B cell (primary cell): ENCODE data around the gene CYTH4. TPM values are rescaled to one million over a fixed set of nuclear protein-coding genes. Genes with fewer than 3 reads are reported as not detected.

Source experiments
- ATAC-seq: fragments of 200-7000 bp; cut with Tn5 transposase; one replicate; pipeline ENCODE4 v1.10.0; 2021; ENCODE audit warnings: low read depth, mild to moderate bottlenecking, moderate number of reproducible peaks, moderate library complexity
- CTCF ChIA-PET: fragments of 350-600 bp; sonication (Branson Sonifier 250); formaldehyde crosslinking; loops from one replicate; lab custom pipeline; 2021; ENCODE audit warnings: antibody characterized with exemption, inconsistent platforms; lab: Charles Lee
- POLR2A ChIA-PET: fragments of 350-600 bp; sonication (Branson Sonifier 250); formaldehyde crosslinking; loops from one replicate; lab custom pipeline; 2021; ENCODE audit warnings: antibody characterized with exemption; lab: Charles Lee
- DNase-seq: peaks from one replicate; pipeline ENCODE4 v3.0.0; 2013
- H2AFZ ChIP-seq: 2 replicates; pipeline ENCODE4 v1.6.1; 2012; ENCODE audit warnings: mild to moderate bottlenecking, low read depth, low read length; ENCODE audit not compliant: insufficient read depth, poor library complexity, severe bottlenecking
- H3K27ac ChIP-seq, 2 donors: 1 replicate in 1 of 2; 2 replicates in 1 of 2; pipeline ENCODE4 v1.5.1; 2012 to 2013; ENCODE audit warnings: low read length in 2 of 2, mild to moderate bottlenecking in 2 of 2, moderate library complexity in 1 of 2
- H3K27me3 ChIP-seq, 4 experiments: fragments of 200-600 bp in 1 of 4; sonication (generic) in 1 of 4; replicated peaks in 1 of 4; 1 replicate in 2 of 4; 2 replicates in 2 of 4; pipeline versions ENCODE4 v1.6.1 to v1.7.0; 2013 to 2016; ENCODE audit warnings: low read length in 3 of 4, mild to moderate bottlenecking in 2 of 4, mixed read lengths in 1 of 4, moderate library complexity in 1 of 4; ENCODE audit not compliant: insufficient read depth in 4 of 4, control insufficient read depth in 3 of 4; ENCODE audit errors: control extremely low read depth in 1 of 4
- H3K36me3 ChIP-seq, 2 experiments: replicated peaks in 1 of 2; 1 replicate in 1 of 2; 2 replicates in 1 of 2; pipeline versions ENCODE4 v1.6.1 to v1.7.1; 2013; ENCODE audit warnings: low read length in 1 of 2; ENCODE audit not compliant: insufficient read depth in 2 of 2, control insufficient read depth in 1 of 2; ENCODE audit errors: control extremely low read depth in 1 of 2, extremely low read depth in 1 of 2
- H3K4me1 ChIP-seq, 2 donors: fragments of 200-600 bp in 1 of 2; sonication (generic) in 1 of 2; 1 replicate in 1 of 2; 2 replicates in 1 of 2; pipeline versions ENCODE4 v1.5.1 to v1.6.1; 2013 to 2017; ENCODE audit warnings: low read length in 2 of 2; ENCODE audit not compliant: control insufficient read depth in 2 of 2, insufficient read depth in 2 of 2
- H3K4me2 ChIP-seq: replicated peaks from 2 replicates; pipeline ENCODE3; 2012; ENCODE audit warnings: mild to moderate bottlenecking, low read depth, low read length; ENCODE audit not compliant: poor library complexity, severe bottlenecking
- H3K4me3 ChIP-seq, 5 experiments: fragments of 200-600 bp in 1 of 5; sonication (generic) in 1 of 5; 1 replicate in 3 of 5; 2 replicates in 2 of 5; pipeline versions ENCODE4 v1.5.1 to v1.7.0; 2011 to 2016; ENCODE audit warnings: low read length in 4 of 5, mild to moderate bottlenecking in 4 of 5, low read depth in 2 of 5, control low read depth in 1 of 5, moderate library complexity in 1 of 5; ENCODE audit not compliant: insufficient read depth in 1 of 5; ENCODE audit errors: control extremely low read depth in 1 of 5, extremely low read depth in 1 of 5
- H3K79me2 ChIP-seq: fragments of 200-600 bp; sonication (generic); one replicate; pipeline ENCODE4 v1.6.0; 2016; ENCODE audit warnings: low read length; ENCODE audit not compliant: control insufficient read depth, insufficient read depth
- H3K9ac ChIP-seq: fragments of 200-600 bp; sonication (generic); 2 replicates; pipeline ENCODE4 v1.6.1; 2017; ENCODE audit warnings: mild to moderate bottlenecking, low read length, moderate library complexity
- H3K9me3 ChIP-seq, 3 donors: one replicate each; pipeline versions ENCODE4 v1.6.1 to v1.7.1; 2013; ENCODE audit warnings: low read length in 2 of 3; ENCODE audit not compliant: control insufficient read depth in 2 of 3, insufficient read depth in 1 of 3; ENCODE audit errors: control extremely low read depth in 1 of 3
- H4K20me1 ChIP-seq: 2 replicates; pipeline ENCODE4 v1.6.0; 2012; ENCODE audit warnings: mild to moderate bottlenecking, low read length; ENCODE audit not compliant: insufficient read depth, control insufficient read depth, poor library complexity, severe bottlenecking
- H3K27ac Mint-ChIP-seq: one replicate; pipeline ENCODE4 v1.8.0; 2021; ENCODE audit warnings: mixed read lengths
- H3K27me3 Mint-ChIP-seq: one replicate; pipeline ENCODE4 v1.8.0; 2021; ENCODE audit warnings: mixed read lengths
- H3K4me1 Mint-ChIP-seq: one replicate; pipeline ENCODE4 v1.8.0; 2021; ENCODE audit warnings: mixed read lengths
- H3K4me3 Mint-ChIP-seq: one replicate; pipeline ENCODE4 v1.8.0; 2021; ENCODE audit warnings: mixed read lengths
- H3K9me3 Mint-ChIP-seq: one replicate; pipeline ENCODE4 v1.8.0; 2022; ENCODE audit warnings: mixed read lengths; ENCODE audit not compliant: insufficient read depth
- CTCF ChIP-seq: fragments of 200-600 bp; IDR thresholded peaks from one replicate; pipeline ENCODE4 v1.8.0; 2022; ENCODE audit warnings: antibody characterized with exemption, mild to moderate bottlenecking
- EZH2 ChIP-seq: IDR thresholded peaks from 2 replicates; pipeline ENCODE4 v1.6.1; 2012; ENCODE audit warnings: borderline replicate concordance, low read depth, mild to moderate bottlenecking, moderate library complexity, low read length; ENCODE audit not compliant: insufficient read depth, poor library complexity, severe bottlenecking
- WGBS: methylation state at CpG from one replicate; pipeline ENCODE4 v1.1.5; 2013; ENCODE audit warnings: missing lambda C conversion rate; ENCODE audit not compliant: insufficient coverage; 5-methylcytosine and 5-hydroxymethylcytosine counted together
- intact Hi-C: fragments of 100-400 bp; cut with micrococcal nuclease; formaldehyde crosslinking; loops from one replicate; pipeline ENCODE4 v1.10.0; 2022
- polyA plus RNA-seq: library from polyadenylated mRNA; depleted of rRNA; stranded (reverse); fragments of >200 nt; gene quantifications from 2 replicates; pipeline ENCODE4 v1.2.3, GENCODE V29; 2012
- total RNA-seq, 2 donors: library from RNA; stranded (reverse); fragments of 120-200 nt in 1 of 2; gene quantifications; 1 replicate in 1 of 2; 2 replicates in 1 of 2; pipeline versions ENCODE4 v1.2.3 to v1.2.4, GENCODE V29; 2013 to 2022

The CYTH4 gene
- total and polyA plus RNA-seq, 2 donors (not counting 1 experiment from before 2014, with no cell fraction given) = 98.0 to 154 TPM

DNA sequence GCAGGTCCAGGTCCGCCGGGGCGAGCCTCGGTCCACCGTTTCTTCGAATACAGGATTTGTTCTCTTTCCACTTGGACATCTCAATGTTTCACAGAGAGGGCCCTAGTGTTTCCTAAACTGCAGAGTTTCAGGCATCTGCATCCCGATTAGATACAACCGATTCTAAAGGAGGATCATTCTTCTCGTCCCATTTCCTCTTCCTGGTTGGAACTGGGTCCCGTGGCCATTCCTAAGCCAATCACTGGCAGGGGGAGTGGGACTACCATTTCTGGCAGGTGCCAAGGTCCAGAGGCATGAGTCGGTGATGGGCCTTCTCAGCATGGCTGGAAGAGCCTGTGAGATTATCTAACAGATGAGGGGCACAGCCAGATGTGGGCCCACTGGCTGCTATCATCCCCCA, 76.1 kb downstream of the CYTH4 start:
- H3K27me3 ChIP-seq = peaks cover 0 to 3% (median 0%) of the 10 kb centered on the region in 4 experiments
- no peak overlapping the region for H3K4me3 ChIP-seq
- intact Hi-C loops = no loop called here
- peaks cover 0 to 3% (median 0%) of the 10 kb centered on the region in 3 donors for H3K9me3 ChIP-seq
- H3K27ac ChIP-seq = no peak overlapping the region
- no peak overlapping the region for H3K9ac ChIP-seq
- H3K4me2 ChIP-seq = no peak overlapping the region
- H3K79me2 ChIP-seq = no peaks in the 10 kb centered on the region
- no peaks in the 10 kb centered on the region for H3K9me3 Mint-ChIP-seq
- H4K20me1 ChIP-seq = no peaks in the 10 kb centered on the region
- DNase-seq (no peak), ATAC-seq (no peak)
- H3K4me1 Mint-ChIP-seq = no peaks in the 10 kb centered on the region
- no peak for TF ChIP-seq EZH2
- no peak for TF ChIP-seq CTCF
- ChIA-PET CTCF (no interaction called here), POLR2A (no interaction called here)
- H3K4me3 Mint-ChIP-seq = no peak overlapping the region
- H3K27ac Mint-ChIP-seq = no peak overlapping the region
- no peaks in the 10 kb centered on the region for H3K36me3 ChIP-seq
- H3K4me1 ChIP-seq = no peaks in the 10 kb centered on the region
- 98% methylated on average over 11 of the region's 11 CpGs for WGBS
- no peak overlapping the region for H2AFZ ChIP-seq
- peaks cover 4% of the 10 kb centered on the region for H3K27me3 Mint-ChIP-seq

DNA sequence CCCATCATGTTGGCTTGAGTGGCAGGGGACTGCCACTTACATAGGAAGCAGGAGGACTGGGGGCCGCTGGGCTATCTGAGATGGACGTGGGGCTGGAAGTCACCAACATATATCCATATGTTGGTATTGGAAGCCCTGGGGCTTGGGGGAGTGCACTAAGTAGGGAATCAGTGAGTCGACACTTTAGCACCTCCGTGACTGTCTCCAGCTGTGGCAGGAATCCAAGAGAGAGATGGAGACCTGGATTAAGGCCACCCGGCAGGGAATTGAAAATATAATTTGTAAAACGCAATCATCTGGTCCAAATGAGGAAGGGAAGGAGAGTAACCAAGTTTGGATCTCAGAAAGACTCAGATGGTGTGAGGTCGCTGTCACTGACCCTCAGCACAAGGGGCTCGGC, 76.6 kb downstream of the CYTH4 start:
- ChIA-PET CTCF (interaction anchor here (0.6 kb wide), 1 partner anchor 100 kb away, joined by 4 read pairs; no protein-coding TSS in a partner anchor), POLR2A (no interaction called here)
- H3K27me3 ChIP-seq = peaks cover 0 to 3% (median 0%) of the 10 kb centered on the region in 4 experiments
- H3K9ac ChIP-seq = no peak overlapping the region
- no peak overlapping the region for H2AFZ ChIP-seq
- H4K20me1 ChIP-seq = no peaks in the 10 kb centered on the region
- H3K9me3 ChIP-seq = peaks cover 0 to 3% (median 0%) of the 10 kb centered on the region in 3 donors
- 77% methylated on average over 6 of the region's 8 CpGs for WGBS
- no peaks in the 10 kb centered on the region for H3K4me1 Mint-ChIP-seq
- no peaks in the 10 kb centered on the region for H3K4me1 ChIP-seq
- H3K27ac ChIP-seq = no peak overlapping the region
- H3K4me3 ChIP-seq = no peak overlapping the region
- no peak overlapping the region for H3K4me3 Mint-ChIP-seq
- intact Hi-C loops = no loop called here
- H3K27me3 Mint-ChIP-seq = peaks cover 4% of the 10 kb centered on the region
- ATAC-seq (no peak), DNase-seq (no peak)
- no peaks in the 10 kb centered on the region for H3K9me3 Mint-ChIP-seq
- no peak overlapping the region for H3K27ac Mint-ChIP-seq
- H3K79me2 ChIP-seq = no peaks in the 10 kb centered on the region
- H3K36me3 ChIP-seq = no peaks in the 10 kb centered on the region
- H3K4me2 ChIP-seq = no peak overlapping the region
- TF ChIP-seq EZH2 (no peak), CTCF (no peak)
